Measurements from ENCODE around the gene TRIML2.

DNA sequence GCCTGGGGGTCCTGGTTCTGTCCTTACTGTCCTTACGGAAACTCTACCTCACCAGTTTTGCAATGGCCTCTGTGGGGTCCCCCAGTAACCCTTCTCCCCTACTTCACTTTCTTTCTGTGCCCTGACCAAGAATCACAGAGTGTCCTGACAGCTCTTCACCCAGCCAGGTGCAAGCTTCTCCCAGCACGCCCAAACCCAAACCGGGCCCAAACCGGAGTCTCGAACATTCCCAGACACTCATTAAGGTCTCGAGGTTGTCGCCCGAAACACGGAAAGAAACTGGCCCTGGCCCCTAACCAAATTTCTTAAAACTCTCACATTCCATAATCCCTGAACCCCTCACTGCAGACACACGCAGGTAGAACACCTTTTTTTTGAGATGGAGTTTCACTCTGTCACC lies 48.9 kb upstream of the TRIML2 start:
- TF ChIP-seq, protein P1, sequence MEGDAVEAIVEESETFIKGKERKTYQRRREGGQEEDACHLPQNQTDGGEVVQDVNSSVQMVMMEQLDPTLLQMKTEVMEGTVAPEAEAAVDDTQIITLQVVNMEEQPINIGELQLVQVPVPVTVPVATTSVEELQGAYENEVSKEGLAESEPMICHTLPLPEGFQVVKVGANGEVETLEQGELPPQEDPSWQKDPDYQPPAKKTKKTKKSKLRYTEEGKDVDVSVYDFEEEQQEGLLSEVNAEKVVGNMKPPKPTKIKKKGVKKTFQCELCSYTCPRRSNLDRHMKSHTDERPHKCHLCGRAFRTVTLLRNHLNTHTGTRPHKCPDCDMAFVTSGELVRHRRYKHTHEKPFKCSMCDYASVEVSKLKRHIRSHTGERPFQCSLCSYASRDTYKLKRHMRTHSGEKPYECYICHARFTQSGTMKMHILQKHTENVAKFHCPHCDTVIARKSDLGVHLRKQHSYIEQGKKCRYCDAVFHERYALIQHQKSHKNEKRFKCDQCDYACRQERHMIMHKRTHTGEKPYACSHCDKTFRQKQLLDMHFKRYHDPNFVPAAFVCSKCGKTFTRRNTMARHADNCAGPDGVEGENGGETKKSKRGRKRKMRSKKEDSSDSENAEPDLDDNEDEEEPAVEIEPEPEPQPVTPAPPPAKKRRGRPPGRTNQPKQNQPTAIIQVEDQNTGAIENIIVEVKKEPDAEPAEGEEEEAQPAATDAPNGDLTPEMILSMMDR (conservative IDR thresholded peaks at IDR 0.05), result no peak
- TF ChIP-seq ZFX (IDR thresholded peaks at IDR 0.05), result no peak

Measured in C4-2B (cell line).